ENCODE data around the gene CCDC91.

- no peak for TF ChIP-seq ZNF585B (tag by site-specific recombination; IDR thresholded peaks at IDR 0.05)
- TF ChIP-seq ZBTB11 (tag by site-specific recombination; conservative IDR thresholded peaks at IDR 0.05; ENCODE audit: low read depth): no peak
Measured at GRCh38 chr12:28242496-28243309, 52.4 kb downstream of the CCDC91 start.

Measured in HEK293 (cell line).